Duodenal mucosa (tissue), 2 donors: ENCODE measurements around the gene MRPL51.
"Not testable (repeated sequence)": the region's sequence is repeated elsewhere in the genome, so short reads cannot be mapped to it uniquely, and the experiment has no call there.

Source experiments
- H3K27ac ChIP-seq: one replicate; pipeline ENCODE4 v1.7.0; 2013; ENCODE audit warnings: low read depth, low read length
- H3K27me3 ChIP-seq, 2 donors: one replicate each; pipeline ENCODE4 v1.7.0; 2013; ENCODE audit warnings: low read length in 2 of 2, control low read depth in 1 of 2; ENCODE audit not compliant: insufficient read depth in 2 of 2, control insufficient read depth in 1 of 2
- H3K36me3 ChIP-seq, 2 donors: one replicate each; pipeline ENCODE4 v1.7.0; 2013; ENCODE audit warnings: low read length in 2 of 2, control low read depth in 1 of 2; ENCODE audit not compliant: insufficient read depth in 2 of 2, control insufficient read depth in 1 of 2
- H3K4me1 ChIP-seq, 2 donors: one replicate each; pipeline ENCODE4 v1.7.0; 2013; ENCODE audit warnings: low read length in 2 of 2, control low read depth in 1 of 2; ENCODE audit not compliant: insufficient read depth in 2 of 2, control insufficient read depth in 1 of 2
- H3K4me3 ChIP-seq, 2 donors: one replicate each; pipeline ENCODE4 v1.7.0; 2013; ENCODE audit warnings: low read length in 2 of 2, low read depth in 1 of 2
- H3K9ac ChIP-seq, 2 donors: one replicate each; pipeline ENCODE4 v1.7.0; 2013; ENCODE audit warnings: low read length in 2 of 2, low read depth in 1 of 2
- H3K9me3 ChIP-seq, 2 donors: one replicate each; pipeline ENCODE4 v1.7.0; 2013; ENCODE audit warnings: low read length in 2 of 2, control low read depth in 1 of 2; ENCODE audit not compliant: control insufficient read depth in 1 of 2

Gene MRPL51

DNA sequence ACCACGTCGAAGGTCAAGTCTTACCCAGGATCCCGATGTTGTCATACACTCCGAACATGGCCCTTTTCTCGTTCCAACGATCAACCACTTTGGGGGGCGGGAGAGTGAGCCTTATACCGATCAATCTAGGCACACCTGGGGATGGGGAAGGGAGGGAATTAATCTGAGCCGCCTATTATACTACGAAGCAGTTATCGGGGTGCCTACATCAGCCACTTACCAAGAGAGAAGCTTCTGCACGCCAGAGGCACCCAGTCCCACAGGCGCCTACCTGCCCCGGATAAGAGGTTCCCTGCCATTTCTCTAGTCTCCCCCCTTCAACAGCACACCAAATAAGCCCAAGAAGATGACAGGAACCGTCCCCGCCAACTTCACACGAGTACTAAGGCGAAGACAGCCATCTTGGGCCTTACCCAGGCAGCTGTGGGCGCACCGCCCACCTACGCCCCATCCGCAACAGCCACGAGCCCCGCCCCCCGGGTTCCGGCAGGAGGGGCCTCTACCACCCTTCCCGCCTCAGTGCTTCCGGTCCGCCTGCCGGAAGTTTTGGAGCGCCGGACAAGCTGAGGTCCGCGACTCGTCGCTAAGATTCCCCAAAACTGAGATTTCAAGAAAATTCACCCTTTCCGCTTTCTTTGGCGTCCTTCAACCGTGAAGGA lies at the start of gene MRPL51:
MRPL51 (minus strand) TSS at position 425 of the 659 bp plus-strand sequence; CDS start at position 299, 126 bp downstream.
- Histone ChIP-seq H3K36me3 (peaks cover 3 to 21% of the 10 kb centered on the region in 2 donors), H3K27ac (peak within 1 kb of the TSS; percentile 94), H3K4me1 (peaks cover 18 to 26% of the 10 kb centered on the region in 2 donors), H3K9me3 (no peaks in the 10 kb centered on the region), H3K9ac (peak within 1 kb of the TSS; percentile 98 to 99), H3K27me3 (no peaks in the 10 kb centered on the region), H3K4me3 (peak within 1 kb of the TSS; percentile 99 to 100)

DNA sequence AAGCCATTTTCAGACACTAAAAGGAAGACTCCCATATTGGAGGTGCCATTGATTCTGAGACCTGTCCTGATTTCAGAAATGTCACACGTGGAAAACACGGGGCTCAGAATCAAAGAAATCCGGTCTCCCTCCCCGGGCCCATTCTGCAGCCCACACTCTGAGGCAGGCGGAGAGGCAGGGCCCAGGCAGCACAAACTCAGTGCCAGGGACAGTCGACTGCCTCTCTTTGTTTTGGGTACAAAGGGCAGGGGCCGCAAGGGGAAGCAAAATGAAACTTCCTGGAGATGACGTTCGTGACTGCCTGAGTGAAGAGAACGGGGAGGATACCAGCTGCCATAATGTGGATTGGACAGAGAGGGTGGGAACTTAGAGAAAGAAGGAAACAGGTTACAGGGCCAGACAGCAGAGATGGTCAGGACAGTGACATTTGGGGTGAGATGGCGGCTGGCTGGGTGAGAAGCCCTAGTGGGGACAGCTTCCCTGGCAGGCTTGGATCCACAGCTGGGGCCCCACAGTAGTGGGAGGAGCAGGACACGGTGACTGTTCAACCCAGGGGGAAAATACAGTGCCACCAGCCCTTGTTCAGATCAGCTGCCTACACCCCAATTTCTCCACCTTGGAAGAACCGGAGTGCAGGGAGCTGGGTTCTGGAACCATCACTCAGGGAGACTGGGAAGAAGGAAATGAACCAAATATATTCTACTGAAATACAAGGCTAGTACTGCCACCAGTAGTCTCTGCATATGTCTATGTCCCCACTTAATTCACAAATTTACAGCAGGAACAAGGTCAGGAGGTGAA lies 49.3 kb upstream of the MRPL51 start:
- no peaks in the 10 kb centered on the region for H3K9me3 ChIP-seq
- H3K36me3 ChIP-seq = peaks cover 11 to 27% of the 10 kb centered on the region in 2 donors
- peak overlapping the region; percentile 18 to 62 for H3K4me3 ChIP-seq
- H3K27me3 ChIP-seq = no peaks in the 10 kb centered on the region
- peak overlapping the region; percentile 74 for H3K27ac ChIP-seq
- H3K4me1 ChIP-seq = peaks cover 38 to 43% of the 10 kb centered on the region in 2 donors
- peak overlapping the region; percentile 57 to 73 for H3K9ac ChIP-seq

DNA sequence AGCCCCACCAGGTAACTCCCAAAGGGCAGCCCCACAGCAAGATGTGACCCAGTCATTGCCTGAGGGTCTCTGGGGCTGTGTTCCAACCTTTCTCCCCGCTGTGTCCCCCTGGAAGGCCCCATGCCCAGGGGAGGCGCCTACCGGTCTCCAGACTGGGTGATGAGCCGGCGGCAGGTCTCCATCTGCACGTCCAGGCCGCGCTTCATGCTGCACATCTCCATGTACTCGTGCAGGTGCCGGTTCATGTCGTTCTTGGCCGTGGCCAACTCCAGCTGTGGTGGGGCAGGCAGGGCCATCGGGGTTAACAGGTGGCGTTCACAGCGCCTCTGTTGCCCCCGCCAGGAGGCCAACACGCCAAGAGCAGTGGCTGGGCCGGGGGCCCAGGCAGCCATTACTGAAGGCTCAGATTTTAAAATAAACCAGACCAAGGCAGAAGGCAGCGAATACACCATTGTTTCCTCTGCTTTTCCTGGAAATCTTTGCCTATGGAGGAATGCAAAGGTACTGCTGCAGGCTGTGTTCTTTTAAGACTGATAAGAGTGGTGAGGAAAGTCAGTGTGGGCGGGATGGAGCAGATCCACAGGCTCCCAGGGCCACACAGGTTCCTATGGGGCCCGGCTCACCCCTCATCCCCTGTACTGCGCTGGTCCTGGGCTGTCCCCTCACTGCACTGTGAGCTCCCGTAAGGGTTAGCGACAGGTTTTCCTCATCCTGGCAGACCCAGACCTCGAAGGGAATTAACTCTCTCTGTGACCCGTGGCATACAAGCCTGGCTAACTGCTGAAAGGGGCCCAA lies 48.5 kb upstream of the MRPL51 start:
- peaks cover 45 to 52% of the 10 kb centered on the region in 2 donors for H3K4me1 ChIP-seq
- H3K27ac ChIP-seq = peak overlapping the region; percentile 90
- H3K27me3 ChIP-seq = no peaks in the 10 kb centered on the region
- peak overlapping the region; percentile 18 to 62 for H3K4me3 ChIP-seq
- peak overlapping the region; percentile 57 to 73 for H3K9ac ChIP-seq
- H3K36me3 ChIP-seq = peaks cover 17 to 36% of the 10 kb centered on the region in 2 donors
- no peaks in the 10 kb centered on the region for H3K9me3 ChIP-seq

DNA sequence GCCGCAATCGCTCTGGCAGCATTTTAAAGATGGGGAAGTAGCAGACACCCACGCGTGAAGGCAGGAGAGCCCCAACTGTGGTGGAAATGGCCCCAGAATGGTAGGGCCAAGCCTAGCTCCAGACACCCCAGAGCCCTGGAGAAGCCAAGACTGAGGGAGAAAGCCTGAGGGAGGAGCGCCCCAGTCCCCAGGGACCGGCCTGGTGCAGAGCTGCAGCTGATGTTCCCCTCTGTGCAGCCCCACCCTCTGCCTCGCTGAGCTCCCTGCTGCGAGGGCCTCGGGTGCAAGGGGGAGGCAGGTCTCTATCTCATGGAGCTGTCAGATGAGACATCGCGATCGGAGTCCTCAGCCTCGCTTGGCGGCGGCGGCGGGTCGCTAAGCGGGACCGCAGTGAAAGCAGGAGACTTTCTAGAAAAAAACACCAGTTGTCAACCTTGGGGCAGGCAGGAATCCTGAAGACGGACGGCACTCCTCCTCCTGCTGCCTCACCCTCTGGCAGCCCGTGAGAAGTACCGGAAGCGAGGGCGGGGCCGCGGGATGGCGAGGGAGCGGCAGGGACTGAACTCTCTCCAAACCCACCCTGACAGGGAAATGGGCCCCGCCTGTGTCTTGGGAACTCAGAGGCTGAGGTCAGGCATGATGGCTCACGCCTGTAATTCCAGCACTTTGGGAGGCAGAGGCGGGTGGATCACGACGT lies 47.3 kb upstream of the MRPL51 start:
- H3K4me1 ChIP-seq = peaks cover 57 to 64% of the 10 kb centered on the region in 2 donors
- H3K9me3 ChIP-seq = no peaks in the 10 kb centered on the region
- peaks cover 20 to 38% of the 10 kb centered on the region in 2 donors for H3K36me3 ChIP-seq
- H3K27me3 ChIP-seq = no peaks in the 10 kb centered on the region
- peak overlapping the region; percentile 48 to 52 for H3K9ac ChIP-seq
- H3K27ac ChIP-seq = peak overlapping the region; percentile 90
- H3K4me3 ChIP-seq = peak overlapping the region; percentile 37 to 60

DNA sequence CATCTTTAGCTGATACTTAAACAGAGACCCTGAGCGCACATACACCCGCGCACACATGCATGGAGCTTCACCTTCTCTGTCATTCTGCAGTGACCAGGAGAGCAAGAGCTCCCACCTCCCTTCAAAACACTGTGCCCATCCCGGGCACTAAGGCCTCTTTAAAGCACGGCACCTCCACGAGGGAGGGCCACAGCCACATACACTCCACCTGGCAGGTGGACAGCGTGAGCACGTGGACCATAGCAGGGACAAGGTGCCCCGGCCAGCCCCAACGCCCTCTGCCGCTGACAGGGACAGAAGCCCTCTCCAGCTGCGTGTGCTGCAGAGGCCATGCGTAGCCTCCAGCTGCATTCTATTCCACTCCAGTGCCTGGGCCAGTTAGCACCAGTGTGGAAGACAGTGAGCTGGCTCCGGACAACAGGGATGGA lies 46.7 kb upstream of the MRPL51 start:
- Histone ChIP-seq H3K36me3 (peaks cover 20 to 38% of the 10 kb centered on the region in 2 donors), H3K27ac (peak overlapping the region; percentile 90), H3K4me1 (peaks cover 57 to 66% of the 10 kb centered on the region in 2 donors), H3K4me3 (peak overlapping the region; percentile 37 to 60), H3K27me3 (no peaks in the 10 kb centered on the region), H3K9ac (peak overlapping the region; percentile 48 to 52), H3K9me3 (no peaks in the 10 kb centered on the region)

DNA sequence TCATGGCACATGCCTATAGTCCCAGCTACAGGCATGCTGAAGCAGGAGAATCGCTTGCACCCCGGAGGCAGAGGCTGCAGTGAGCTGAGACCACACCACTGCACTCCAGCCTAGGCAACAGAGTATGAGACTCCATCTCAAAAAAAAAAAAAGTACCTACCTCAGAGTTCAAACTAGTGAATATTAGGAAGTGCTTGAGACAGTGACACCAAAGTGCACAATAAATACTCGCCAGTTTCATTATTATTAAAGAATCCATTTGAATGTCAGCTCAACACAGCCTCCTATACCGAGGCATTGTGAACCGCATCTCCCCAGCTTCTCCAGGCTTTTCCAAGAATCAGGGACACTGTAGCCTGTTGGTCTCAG lies 46.2 kb upstream of the MRPL51 start:
- no peak overlapping the region for H3K27ac ChIP-seq
- H3K4me1 ChIP-seq = peaks cover 57 to 63% of the 10 kb centered on the region in 2 donors
- H3K27me3 ChIP-seq = no peaks in the 10 kb centered on the region
- H3K4me3 ChIP-seq = no peak overlapping the region
- no peaks in the 10 kb centered on the region for H3K9me3 ChIP-seq
- peaks cover 20 to 34% of the 10 kb centered on the region in 2 donors for H3K36me3 ChIP-seq
- peak overlapping the region in 1 of 2 donors; percentile 40 for H3K9ac ChIP-seq

DNA sequence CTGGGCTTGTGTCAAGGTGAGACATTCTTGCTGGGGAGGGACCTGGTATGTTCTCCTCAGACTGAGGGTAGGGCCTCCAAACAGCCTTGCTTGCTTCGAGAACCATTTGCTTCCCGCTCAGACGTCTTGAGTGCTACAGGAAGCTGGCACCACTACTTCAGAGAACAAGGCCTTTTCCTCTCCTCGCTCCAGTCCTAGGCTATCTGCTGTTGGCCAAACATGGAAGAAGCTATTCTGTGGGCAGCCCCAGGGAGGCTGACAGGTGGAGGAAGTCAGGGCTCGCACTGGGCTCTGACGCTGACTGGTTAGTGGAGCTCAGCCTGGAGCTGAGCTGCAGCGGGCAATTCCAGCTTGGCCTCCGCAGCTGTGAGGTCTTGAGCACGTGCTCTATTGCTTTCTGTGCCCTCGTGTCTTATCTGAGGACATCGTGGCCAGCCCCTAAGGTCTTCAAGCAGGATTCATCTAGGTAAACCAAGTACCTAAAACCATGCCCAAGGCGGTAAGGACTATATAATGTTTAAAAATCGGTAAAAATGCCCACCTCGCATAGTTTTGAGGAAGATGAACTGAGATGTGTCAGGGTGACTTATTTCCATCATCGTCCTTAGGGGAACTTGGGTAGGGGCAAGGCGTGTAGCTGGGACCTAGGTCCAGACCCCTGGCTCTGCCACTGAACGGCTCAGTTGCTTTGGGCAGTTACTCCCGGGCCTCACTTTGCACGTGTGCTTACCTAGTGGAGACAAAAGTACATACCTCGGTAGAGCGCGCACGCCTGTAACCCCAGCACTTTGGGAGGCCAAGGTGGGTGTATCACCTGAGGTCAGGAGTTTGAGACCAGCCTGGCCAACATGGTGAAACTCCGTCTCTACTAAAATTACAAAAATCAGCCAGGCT lies 45.6 kb upstream of the MRPL51 start:
- Histone ChIP-seq H3K27me3 (no peaks in the 10 kb centered on the region), H3K27ac (no peak overlapping the region), H3K4me3 (no peak overlapping the region), H3K36me3 (peaks cover 20 to 33% of the 10 kb centered on the region in 2 donors), H3K4me1 (peaks cover 57 to 63% of the 10 kb centered on the region in 2 donors), H3K9me3 (no peaks in the 10 kb centered on the region), H3K9ac (no peak overlapping the region)

DNA sequence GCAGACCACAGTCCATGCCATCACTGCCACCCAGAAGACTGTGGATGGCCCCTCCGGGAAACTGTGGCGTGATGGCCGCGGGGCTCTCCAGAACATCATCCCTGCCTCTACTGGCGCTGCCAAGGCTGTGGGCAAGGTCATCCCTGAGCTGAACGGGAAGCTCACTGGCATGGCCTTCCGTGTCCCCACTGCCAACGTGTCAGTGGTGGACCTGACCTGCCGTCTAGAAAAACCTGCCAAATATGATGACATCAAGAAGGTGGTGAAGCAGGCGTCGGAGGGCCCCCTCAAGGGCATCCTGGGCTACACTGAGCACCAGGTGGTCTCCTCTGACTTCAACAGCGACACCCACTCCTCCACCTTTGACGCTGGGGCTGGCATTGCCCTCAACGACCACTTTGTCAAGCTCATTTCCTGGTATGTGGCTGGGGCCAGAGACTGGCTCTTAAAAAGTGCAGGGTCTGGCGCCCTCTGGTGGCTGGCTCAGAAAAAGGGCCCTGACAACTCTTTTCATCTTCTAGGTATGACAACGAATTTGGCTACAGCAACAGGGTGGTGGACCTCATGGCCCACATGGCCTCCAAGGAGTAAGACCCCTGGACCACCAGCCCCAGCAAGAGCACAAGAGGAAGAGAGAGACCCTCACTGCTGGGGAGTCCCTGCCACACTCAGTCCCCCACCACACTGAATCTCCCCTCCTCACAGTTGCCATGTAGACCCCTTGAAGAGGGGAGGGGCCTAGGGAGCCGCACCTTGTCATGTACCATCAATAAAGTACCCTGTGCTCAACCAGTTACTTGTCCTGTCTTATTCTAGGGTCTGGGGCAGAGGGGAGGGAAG lies 44.7 kb upstream of the MRPL51 start:
- Histone ChIP-seq H3K27ac (peak overlapping the region; percentile 45), H3K4me1 (peaks cover 59 to 71% of the 10 kb centered on the region in 2 donors), H3K36me3 (peaks cover 20 to 33% of the 10 kb centered on the region in 2 donors)
- not testable (repeated sequence) for H3K9ac ChIP-seq, H3K27me3 ChIP-seq, H3K4me3 ChIP-seq, H3K9me3 ChIP-seq
